ENCODE data around the gene CCDC60. TPM values are rescaled to one million over a fixed set of nuclear protein-coding genes. Genes with fewer than 3 reads are reported as not detected.

CCDC60 gene
- total RNA-seq, 2 experiments from 2014 or later, result not detected

GRCh38 chr12:119505001-119505400 lies 170.5 kb downstream of the CCDC60 start:
- Mint-ChIP-seq H3K4me3 (no peak overlapping the region), H3K36me3 (ENCODE audit: low read depth) (no peaks in the 10 kb centered on the region), H3K27me3 (ENCODE audit: low read depth) (peaks cover 1% of the 10 kb centered on the region), H3K4me1 (ENCODE audit: low read depth) (no peaks in the 10 kb centered on the region), H3K27ac (no peak overlapping the region), H3K9me3 (ENCODE audit: insufficient read depth) (no peaks in the 10 kb centered on the region)
- CTCF ChIA-PET, result no interaction called here
- POLR2A ChIA-PET, result no interaction called here
- no peak for ATAC-seq
- DNase-seq, result no peak

- CTCF ChIA-PET, result no interaction called here
- Mint-ChIP-seq H3K27me3 (ENCODE audit: low read depth) (no peaks in the 10 kb centered on the region), H3K9me3 (ENCODE audit: insufficient read depth) (no peaks in the 10 kb centered on the region), H3K4me3 (no peak overlapping the region), H3K27ac (no peak overlapping the region), H3K36me3 (ENCODE audit: low read depth) (no peaks in the 10 kb centered on the region), H3K4me1 (ENCODE audit: low read depth) (no peaks in the 10 kb centered on the region)
- no peak for ATAC-seq
- no peak for DNase-seq
- POLR2A ChIA-PET, result no interaction called here
These were observed 178.4 kb downstream of the CCDC60 start for GRCh38 chr12:119512772-119513497.

- ChIA-PET CTCF (no interaction called here), POLR2A (interaction anchor here (0.5 kb wide), 1 partner anchor 144 kb away, joined by 3 read pairs; no protein-coding TSS in a partner anchor)
- Mint-ChIP-seq H3K4me3 (no peak overlapping the region), H3K27me3 (ENCODE audit: low read depth) (no peaks in the 10 kb centered on the region), H3K27ac (no peak overlapping the region), H3K9me3 (ENCODE audit: insufficient read depth) (no peaks in the 10 kb centered on the region), H3K36me3 (ENCODE audit: low read depth) (no peaks in the 10 kb centered on the region), H3K4me1 (ENCODE audit: low read depth) (no peaks in the 10 kb centered on the region)
- DNase-seq (no peak), ATAC-seq (no peak)
These were observed 193.7 kb downstream of the CCDC60 start for GRCh38 chr12:119528241-119528640.

GRCh38 chr12:119540476-119540875 lies 205.9 kb downstream of the CCDC60 start:
- Mint-ChIP-seq H3K27me3 (ENCODE audit: low read depth) (no peaks in the 10 kb centered on the region), H3K4me3 (no peak overlapping the region), H3K27ac (no peak overlapping the region), H3K9me3 (ENCODE audit: insufficient read depth) (no peaks in the 10 kb centered on the region), H3K4me1 (ENCODE audit: low read depth) (no peaks in the 10 kb centered on the region), H3K36me3 (ENCODE audit: low read depth) (no peaks in the 10 kb centered on the region)
- ATAC-seq (no peak), DNase-seq (no peak)
- CTCF ChIA-PET, result no interaction called here
- POLR2A ChIA-PET, result no interaction called here

- H3K4me3 Mint-ChIP-seq, result no peak overlapping the region
- no peak overlapping the region for H3K27ac Mint-ChIP-seq
- ATAC-seq (peak; percentile 69), DNase-seq (peak; percentile 70)
- H3K4me1 Mint-ChIP-seq (ENCODE audit: low read depth), result no peaks in the 10 kb centered on the region
- no peaks in the 10 kb centered on the region for H3K27me3 Mint-ChIP-seq (ENCODE audit: low read depth)
- CTCF ChIA-PET, result interaction anchor here (0.6 to 6.6 kb wide), 9 partner anchors 12 to 1140 kb away, joined by 3 to 62 read pairs (median 3); no protein-coding TSS in a partner anchor
- POLR2A ChIA-PET, result no interaction called here
- no peaks in the 10 kb centered on the region for H3K36me3 Mint-ChIP-seq (ENCODE audit: low read depth)
- H3K9me3 Mint-ChIP-seq (ENCODE audit: insufficient read depth), result no peaks in the 10 kb centered on the region
These were observed 210.5 kb downstream of the CCDC60 start for GRCh38 chr12:119544765-119545625.

- POLR2A ChIA-PET, result no interaction called here
- no peaks in the 10 kb centered on the region for H3K4me1 Mint-ChIP-seq (ENCODE audit: low read depth)
- DNase-seq, result no peak
- H3K9me3 Mint-ChIP-seq (ENCODE audit: insufficient read depth), result no peaks in the 10 kb centered on the region
- H3K36me3 Mint-ChIP-seq (ENCODE audit: low read depth), result no peaks in the 10 kb centered on the region
- CTCF ChIA-PET, result interaction anchor here (0.8 to 6.6 kb wide), 3 partner anchors 32 to 103 kb away, joined by 3 to 62 read pairs (median 4); no protein-coding TSS in a partner anchor
- no peak for ATAC-seq
- H3K27ac Mint-ChIP-seq, result no peak overlapping the region
- H3K4me3 Mint-ChIP-seq, result no peak overlapping the region
- H3K27me3 Mint-ChIP-seq (ENCODE audit: low read depth), result peaks cover 3% of the 10 kb centered on the region
These were observed 211.8 kb downstream of the CCDC60 start for GRCh38 chr12:119546340-119546739.

GRCh38 chr12:119547001-119547400 lies 212.5 kb downstream of the CCDC60 start:
- H3K36me3 Mint-ChIP-seq (ENCODE audit: low read depth), result no peaks in the 10 kb centered on the region
- H3K4me3 Mint-ChIP-seq, result no peak overlapping the region
- POLR2A ChIA-PET, result no interaction called here
- CTCF ChIA-PET, result interaction anchor here (6.6 kb wide), 1 partner anchor 103 kb away, joined by 62 read pairs; no protein-coding TSS in a partner anchor
- DNase-seq, result no peak
- ATAC-seq, result no peak
- no peaks in the 10 kb centered on the region for H3K9me3 Mint-ChIP-seq (ENCODE audit: insufficient read depth)
- H3K4me1 Mint-ChIP-seq (ENCODE audit: low read depth), result no peaks in the 10 kb centered on the region
- H3K27me3 Mint-ChIP-seq (ENCODE audit: low read depth), result peaks cover 3% of the 10 kb centered on the region
- H3K27ac Mint-ChIP-seq, result no peak overlapping the region

- Mint-ChIP-seq H3K27me3 (ENCODE audit: low read depth) (peaks cover 3% of the 10 kb centered on the region), H3K36me3 (ENCODE audit: low read depth) (no peaks in the 10 kb centered on the region), H3K27ac (no peak overlapping the region), H3K4me1 (ENCODE audit: low read depth) (no peaks in the 10 kb centered on the region), H3K4me3 (no peak overlapping the region), H3K9me3 (ENCODE audit: insufficient read depth) (no peaks in the 10 kb centered on the region)
- DNase-seq (no peak), ATAC-seq (no peak)
- ChIA-PET POLR2A (no interaction called here), CTCF (interaction anchor here (0.8 kb wide), 1 partner anchor 12 kb away, joined by 3 read pairs; no protein-coding TSS in a partner anchor)
These were observed 222.3 kb downstream of the CCDC60 start for GRCh38 chr12:119556854-119557253.

GRCh38 chr12:119565404-119565803 lies 230.9 kb downstream of the CCDC60 start:
- Mint-ChIP-seq H3K4me3 (no peak overlapping the region), H3K36me3 (ENCODE audit: low read depth) (no peaks in the 10 kb centered on the region), H3K9me3 (ENCODE audit: insufficient read depth) (no peaks in the 10 kb centered on the region), H3K27ac (no peak overlapping the region), H3K27me3 (ENCODE audit: low read depth) (no peaks in the 10 kb centered on the region), H3K4me1 (ENCODE audit: low read depth) (no peaks in the 10 kb centered on the region)
- CTCF ChIA-PET, result no interaction called here
- POLR2A ChIA-PET, result no interaction called here
- DNase-seq (no peak), ATAC-seq (no peak)

GRCh38 chr12:119570771-119571170 lies 236.2 kb downstream of the CCDC60 start:
- no peak overlapping the region for H3K4me3 Mint-ChIP-seq
- H3K4me1 Mint-ChIP-seq (ENCODE audit: low read depth), result no peaks in the 10 kb centered on the region
- DNase-seq, result no peak
- H3K36me3 Mint-ChIP-seq (ENCODE audit: low read depth), result no peaks in the 10 kb centered on the region
- no peak overlapping the region for H3K27ac Mint-ChIP-seq
- ATAC-seq, result no peak
- H3K9me3 Mint-ChIP-seq (ENCODE audit: insufficient read depth), result no peaks in the 10 kb centered on the region
- no peaks in the 10 kb centered on the region for H3K27me3 Mint-ChIP-seq (ENCODE audit: low read depth)
- ChIA-PET CTCF (no interaction called here), POLR2A (no interaction called here)

GRCh38 chr12:119573086-119573485 lies 238.6 kb downstream of the CCDC60 start:
- DNase-seq (no peak), ATAC-seq (no peak)
- Mint-ChIP-seq H3K27ac (no peak overlapping the region), H3K9me3 (ENCODE audit: insufficient read depth) (no peaks in the 10 kb centered on the region), H3K4me3 (no peak overlapping the region), H3K36me3 (ENCODE audit: low read depth) (no peaks in the 10 kb centered on the region), H3K4me1 (ENCODE audit: low read depth) (no peaks in the 10 kb centered on the region), H3K27me3 (ENCODE audit: low read depth) (peaks cover 3% of the 10 kb centered on the region)
- ChIA-PET POLR2A (no interaction called here), CTCF (no interaction called here)

GRCh38 chr12:119574255-119574654 lies 239.7 kb downstream of the CCDC60 start:
- Mint-ChIP-seq H3K4me3 (no peak overlapping the region), H3K4me1 (ENCODE audit: low read depth) (no peaks in the 10 kb centered on the region), H3K27me3 (ENCODE audit: low read depth) (peaks cover 3% of the 10 kb centered on the region), H3K9me3 (ENCODE audit: insufficient read depth) (no peaks in the 10 kb centered on the region), H3K36me3 (ENCODE audit: low read depth) (no peaks in the 10 kb centered on the region), H3K27ac (no peak overlapping the region)
- CTCF ChIA-PET, result no interaction called here
- DNase-seq (no peak), ATAC-seq (no peak)
- POLR2A ChIA-PET, result no interaction called here

All from activated CD8-positive, alpha-beta T cell treated with anti-CD3 and anti-CD28 coated beads, Interleukin-2, amount 10 ng/mL, durations not matched to agents 7 days and 5 days (primary cell).